Jurkat, Clone E6-1 (cell line): ENCODE measurements around the gene PRKD2.

Experiments used
- DNase-seq: peaks from one replicate; pipeline ENCODE4 v3.0.0-alpha.2; 2011; ENCODE audit warnings: low read depth, low spot score
- H3K4me3 ChIP-seq: 2 replicates; pipeline ENCODE4 v1.5.1; 2011; ENCODE audit warnings: mild to moderate bottlenecking, low read length, control low read depth, moderate library complexity

The PRKD2 gene

GRCh38 chr19:46744005-46744691 lies 27.2 kb upstream of the PRKD2 start:
- peak overlapping the region; percentile 97; the same call in 1 of the 2 replicates for H3K4me3 ChIP-seq

GRCh38 chr19:46742926-46743480 lies 26.1 kb upstream of the PRKD2 start:
- no peak for DNase-seq
- H3K4me3 ChIP-seq = no peak overlapping the region

More at GRCh38 chr19:46744005-46744691, 27.2 kb upstream of the PRKD2 start:
- no peak for DNase-seq

- DNase-seq = no peak
Observed at GRCh38 chr19:46741447-46741846, 24.5 kb upstream of the PRKD2 start.

GRCh38 chr19:46739290-46739771 lies 22.4 kb upstream of the PRKD2 start:
- no peak overlapping the region for H3K4me3 ChIP-seq
- no peak for DNase-seq

More at GRCh38 chr19:46741447-46741846, 24.5 kb upstream of the PRKD2 start:
- no peak overlapping the region for H3K4me3 ChIP-seq

- no peak overlapping the region for H3K4me3 ChIP-seq
- no peak for DNase-seq
Observed at GRCh38 chr19:46737761-46738171, 20.9 kb upstream of the PRKD2 start.

- no peak for DNase-seq
- no peak overlapping the region for H3K4me3 ChIP-seq
Observed at GRCh38 chr19:46737298-46737654, 20.4 kb upstream of the PRKD2 start.

GRCh38 chr19:46736531-46737297 lies 19.8 kb upstream of the PRKD2 start:
- no peak for DNase-seq
- H3K4me3 ChIP-seq = no peak overlapping the region

GRCh38 chr19:46733690-46734292 lies 16.9 kb upstream of the PRKD2 start:
- DNase-seq = no peak
- no peak overlapping the region for H3K4me3 ChIP-seq

GRCh38 chr19:46732966-46733689 lies 16.2 kb upstream of the PRKD2 start:
- H3K4me3 ChIP-seq = no peak overlapping the region
- DNase-seq = no peak

GRCh38 chr19:46732172-46732938 lies 15.4 kb upstream of the PRKD2 start:
- H3K4me3 ChIP-seq = no peak overlapping the region
- DNase-seq = no peak

- no peak for DNase-seq
- no peak overlapping the region for H3K4me3 ChIP-seq
Observed at GRCh38 chr19:46731584-46731983, 14.7 kb upstream of the PRKD2 start.

GRCh38 chr19:46731007-46731501 lies 14.1 kb upstream of the PRKD2 start:
- no peak overlapping the region for H3K4me3 ChIP-seq
- DNase-seq = no peak

- DNase-seq = no peak
- H3K4me3 ChIP-seq = no peak overlapping the region
Observed at GRCh38 chr19:46730595-46730994, 13.7 kb upstream of the PRKD2 start.

GRCh38 chr19:46730187-46730586 lies 13.3 kb upstream of the PRKD2 start:
- no peak overlapping the region for H3K4me3 ChIP-seq
- DNase-seq = no peak

- DNase-seq = no peak
- H3K4me3 ChIP-seq = no peak overlapping the region
Observed at GRCh38 chr19:46729696-46730095, 12.8 kb upstream of the PRKD2 start.

GRCh38 chr19:46728693-46729339 lies 11.9 kb upstream of the PRKD2 start:
- no peak overlapping the region for H3K4me3 ChIP-seq
- DNase-seq = no peak

- H3K4me3 ChIP-seq = no peak overlapping the region
Observed at GRCh38 chr19:46728208-46728607, 11.3 kb upstream of the PRKD2 start.

GRCh38 chr19:46727757-46728156 lies 10.8 kb upstream of the PRKD2 start:
- no peak for DNase-seq
- H3K4me3 ChIP-seq = no peak overlapping the region

More at GRCh38 chr19:46728208-46728607, 11.3 kb upstream of the PRKD2 start:
- DNase-seq = no peak
